ENCODE results near the gene CDH4.

CDH4 gene

GRCh38 chr20:61839223-61839911, 587.3 kb downstream of the CDH4 start:
- Mint-ChIP-seq H3K4me1 (no peaks in the 10 kb centered on the region), H3K27me3 (no peaks in the 10 kb centered on the region), H3K4me3 (no peak overlapping the region), H3K36me3 (no peaks in the 10 kb centered on the region), H3K27ac (no peak overlapping the region), H3K9me3 (no peaks in the 10 kb centered on the region)

GRCh38 chr20:61839912-61840778, 588.1 kb downstream of the CDH4 start:
- Mint-ChIP-seq H3K4me1 (no peaks in the 10 kb centered on the region), H3K4me3 (no peak overlapping the region), H3K9me3 (no peaks in the 10 kb centered on the region), H3K36me3 (no peaks in the 10 kb centered on the region), H3K27me3 (no peaks in the 10 kb centered on the region), H3K27ac (no peak overlapping the region)

GRCh38 chr20:61840779-61841455, 588.9 kb downstream of the CDH4 start:
- Mint-ChIP-seq H3K4me3 (no peak overlapping the region), H3K9me3 (no peaks in the 10 kb centered on the region), H3K4me1 (no peaks in the 10 kb centered on the region), H3K27ac (no peak overlapping the region), H3K36me3 (no peaks in the 10 kb centered on the region), H3K27me3 (no peaks in the 10 kb centered on the region)

- no peak overlapping the region for H3K4me3 Mint-ChIP-seq
- H3K4me1 Mint-ChIP-seq, result no peaks in the 10 kb centered on the region
- no peaks in the 10 kb centered on the region for H3K36me3 Mint-ChIP-seq
- H3K27ac Mint-ChIP-seq, result no peak overlapping the region
- no peaks in the 10 kb centered on the region for H3K27me3 Mint-ChIP-seq
- no peaks in the 10 kb centered on the region for H3K9me3 Mint-ChIP-seq
Measured at GRCh38 chr20:61841551-61841950, 589.5 kb downstream of the CDH4 start.

GRCh38 chr20:61841966-61842365, 589.9 kb downstream of the CDH4 start:
- Mint-ChIP-seq H3K27me3 (no peaks in the 10 kb centered on the region), H3K9me3 (no peaks in the 10 kb centered on the region), H3K27ac (no peak overlapping the region), H3K4me3 (no peak overlapping the region), H3K4me1 (no peaks in the 10 kb centered on the region), H3K36me3 (no peaks in the 10 kb centered on the region)

- H3K36me3 Mint-ChIP-seq, result no peaks in the 10 kb centered on the region
- H3K4me3 Mint-ChIP-seq, result no peak overlapping the region
- H3K27me3 Mint-ChIP-seq, result no peaks in the 10 kb centered on the region
- no peaks in the 10 kb centered on the region for H3K9me3 Mint-ChIP-seq
- H3K27ac Mint-ChIP-seq, result no peak overlapping the region
- no peaks in the 10 kb centered on the region for H3K4me1 Mint-ChIP-seq
Measured at GRCh38 chr20:61844621-61845020, 592.6 kb downstream of the CDH4 start.

- no peaks in the 10 kb centered on the region for H3K36me3 Mint-ChIP-seq
- no peaks in the 10 kb centered on the region for H3K9me3 Mint-ChIP-seq
- no peaks in the 10 kb centered on the region for H3K27me3 Mint-ChIP-seq
- H3K4me1 Mint-ChIP-seq, result no peaks in the 10 kb centered on the region
- no peak overlapping the region for H3K27ac Mint-ChIP-seq
- H3K4me3 Mint-ChIP-seq, result no peak overlapping the region
Measured at GRCh38 chr20:61845233-61845671, 593.2 kb downstream of the CDH4 start.

GRCh38 chr20:61846074-61846473, 594.0 kb downstream of the CDH4 start:
- Mint-ChIP-seq H3K27me3 (no peaks in the 10 kb centered on the region), H3K27ac (no peak overlapping the region), H3K36me3 (no peaks in the 10 kb centered on the region), H3K4me3 (no peak overlapping the region), H3K4me1 (no peaks in the 10 kb centered on the region), H3K9me3 (no peaks in the 10 kb centered on the region)

- H3K27me3 Mint-ChIP-seq, result no peaks in the 10 kb centered on the region
- no peaks in the 10 kb centered on the region for H3K4me1 Mint-ChIP-seq
- H3K4me3 Mint-ChIP-seq, result no peak overlapping the region
- H3K27ac Mint-ChIP-seq, result no peak overlapping the region
- H3K36me3 Mint-ChIP-seq, result no peaks in the 10 kb centered on the region
- no peaks in the 10 kb centered on the region for H3K9me3 Mint-ChIP-seq
Measured at GRCh38 chr20:61846741-61847419, 594.8 kb downstream of the CDH4 start.

GRCh38 chr20:61847420-61847748, 595.3 kb downstream of the CDH4 start:
- Mint-ChIP-seq H3K27ac (no peak overlapping the region), H3K4me3 (no peak overlapping the region), H3K4me1 (no peaks in the 10 kb centered on the region), H3K9me3 (no peaks in the 10 kb centered on the region), H3K36me3 (no peaks in the 10 kb centered on the region), H3K27me3 (no peaks in the 10 kb centered on the region)

GRCh38 chr20:61847986-61848385, 595.9 kb downstream of the CDH4 start:
- Mint-ChIP-seq H3K36me3 (no peaks in the 10 kb centered on the region), H3K27me3 (no peaks in the 10 kb centered on the region), H3K9me3 (no peaks in the 10 kb centered on the region), H3K4me3 (no peak overlapping the region), H3K27ac (no peak overlapping the region), H3K4me1 (no peaks in the 10 kb centered on the region)

GRCh38 chr20:61848851-61849250, 596.8 kb downstream of the CDH4 start:
- Mint-ChIP-seq H3K27ac (no peak overlapping the region), H3K27me3 (no peaks in the 10 kb centered on the region), H3K9me3 (no peaks in the 10 kb centered on the region), H3K36me3 (no peaks in the 10 kb centered on the region), H3K4me3 (no peak overlapping the region), H3K4me1 (no peaks in the 10 kb centered on the region)

- Mint-ChIP-seq H3K27ac (no peak overlapping the region), H3K9me3 (no peaks in the 10 kb centered on the region), H3K4me1 (no peaks in the 10 kb centered on the region), H3K36me3 (no peaks in the 10 kb centered on the region), H3K4me3 (no peak overlapping the region), H3K27me3 (no peaks in the 10 kb centered on the region)
Measured at GRCh38 chr20:61849376-61849775, 597.3 kb downstream of the CDH4 start.

- Mint-ChIP-seq H3K27ac (no peak overlapping the region), H3K9me3 (no peaks in the 10 kb centered on the region), H3K4me3 (no peak overlapping the region), H3K27me3 (no peaks in the 10 kb centered on the region), H3K36me3 (no peaks in the 10 kb centered on the region), H3K4me1 (no peaks in the 10 kb centered on the region)
Measured at GRCh38 chr20:61849822-61850221, 597.8 kb downstream of the CDH4 start.

GRCh38 chr20:61850457-61850856, 598.4 kb downstream of the CDH4 start:
- H3K4me1 Mint-ChIP-seq, result no peaks in the 10 kb centered on the region
- H3K27me3 Mint-ChIP-seq, result no peaks in the 10 kb centered on the region

More at GRCh38 chr20:61850457-61850856, 598.4 kb downstream of the CDH4 start:
- Mint-ChIP-seq H3K4me3 (no peak overlapping the region), H3K36me3 (no peaks in the 10 kb centered on the region), H3K9me3 (no peaks in the 10 kb centered on the region), H3K27ac (no peak overlapping the region)
